Stimulated activated naive CD8-positive, alpha-beta T cell treated with anti-CD3 and anti-CD28 coated beads, Interleukin-15, Interleukin-2, amounts not matched to agents 100 ng/mL and 50 ng/mL, for 24 hours (primary cell): ENCODE data around the gene MLN.

ENCODE experiments used
- H3K27ac Mint-ChIP-seq: one replicate; pipeline ENCODE4 v1.8.0; 2021; ENCODE audit warnings: mild to moderate bottlenecking, mixed read lengths
- H3K27me3 Mint-ChIP-seq: one replicate; pipeline ENCODE4 v1.8.0; 2021; ENCODE audit warnings: mixed read lengths
- H3K36me3 Mint-ChIP-seq: one replicate; pipeline ENCODE4 v1.8.0; 2021; ENCODE audit warnings: low read depth, mixed read lengths
- H3K4me1 Mint-ChIP-seq: one replicate; pipeline ENCODE4 v1.8.0; 2021; ENCODE audit warnings: low read depth, mixed read lengths
- H3K4me3 Mint-ChIP-seq: one replicate; pipeline ENCODE4 v1.8.0; 2021; ENCODE audit warnings: mild to moderate bottlenecking, mixed read lengths
- H3K9me3 Mint-ChIP-seq: one replicate; pipeline ENCODE4 v1.8.0; 2021; ENCODE audit warnings: mixed read lengths

The MLN gene

DNA sequence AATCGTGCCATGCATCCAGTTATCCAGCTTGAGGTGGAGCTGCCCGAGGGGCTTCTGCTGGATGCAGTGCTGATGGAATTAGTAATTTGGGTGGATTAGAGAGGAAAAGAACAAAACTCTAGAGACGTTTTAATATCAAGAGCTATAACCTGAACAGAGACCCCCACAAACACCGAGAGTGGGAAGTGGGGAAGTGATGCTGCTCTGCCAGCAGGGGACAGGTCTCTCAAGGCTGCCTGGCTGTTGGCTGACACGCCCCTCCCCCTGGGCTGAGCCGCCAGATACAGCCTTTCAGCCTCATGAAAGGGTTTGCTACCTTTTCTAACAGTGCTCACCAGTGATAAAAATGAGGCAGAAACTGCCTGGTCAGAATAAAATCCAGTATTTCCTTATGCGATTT is 24.5 kb downstream of the MLN start:
- peaks cover 80% of the 10 kb centered on the region for H3K36me3 Mint-ChIP-seq
- peaks cover 5% of the 10 kb centered on the region for H3K4me1 Mint-ChIP-seq
- H3K27ac Mint-ChIP-seq: no peak overlapping the region
- no peaks in the 10 kb centered on the region for H3K27me3 Mint-ChIP-seq
- H3K9me3 Mint-ChIP-seq: no peaks in the 10 kb centered on the region
- H3K4me3 Mint-ChIP-seq: no peak overlapping the region

DNA sequence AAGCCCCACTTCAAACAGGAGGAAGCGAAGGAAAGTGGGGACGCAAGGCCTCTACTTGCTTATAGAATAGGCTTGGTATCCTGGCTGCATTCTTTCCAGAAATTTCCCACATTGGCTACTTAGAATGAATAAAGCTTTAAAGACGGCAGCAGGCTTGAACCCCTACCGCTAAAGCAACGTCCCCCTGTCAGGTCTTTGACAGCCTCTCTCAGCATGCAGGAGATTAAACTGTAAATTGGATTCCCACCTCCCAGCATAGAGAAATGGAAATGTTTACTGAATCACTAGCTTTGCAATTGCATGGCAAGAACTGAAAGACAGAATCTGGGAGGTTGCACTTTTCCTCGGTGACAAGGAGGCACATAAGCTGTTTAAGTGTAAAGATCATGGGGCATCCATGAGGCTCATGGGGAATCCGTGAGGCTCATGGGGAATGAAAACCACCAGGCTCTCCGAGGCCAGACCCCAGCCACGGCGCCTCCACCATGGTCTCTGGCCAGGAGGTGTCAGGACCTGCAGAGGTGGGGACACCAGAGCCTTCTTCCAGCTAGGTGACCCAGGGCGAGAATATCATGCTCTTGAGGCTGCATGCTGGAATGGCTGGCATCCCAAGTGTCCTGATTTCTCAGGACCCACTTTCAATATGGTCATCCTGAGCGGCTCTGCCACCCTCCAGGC is 25.2 kb downstream of the MLN start:
- Mint-ChIP-seq H3K27ac (no peak overlapping the region), H3K4me3 (no peak overlapping the region), H3K36me3 (peaks cover 73% of the 10 kb centered on the region), H3K9me3 (no peaks in the 10 kb centered on the region), H3K4me1 (no peaks in the 10 kb centered on the region), H3K27me3 (no peaks in the 10 kb centered on the region)

GRCh38 chr6:33777398-33778388 is 26.1 kb downstream of the MLN start:
- Mint-ChIP-seq H3K27me3 (no peaks in the 10 kb centered on the region), H3K9me3 (no peaks in the 10 kb centered on the region), H3K27ac (no peak overlapping the region), H3K4me3 (no peak overlapping the region), H3K36me3 (peaks cover 69% of the 10 kb centered on the region), H3K4me1 (no peaks in the 10 kb centered on the region)

DNA sequence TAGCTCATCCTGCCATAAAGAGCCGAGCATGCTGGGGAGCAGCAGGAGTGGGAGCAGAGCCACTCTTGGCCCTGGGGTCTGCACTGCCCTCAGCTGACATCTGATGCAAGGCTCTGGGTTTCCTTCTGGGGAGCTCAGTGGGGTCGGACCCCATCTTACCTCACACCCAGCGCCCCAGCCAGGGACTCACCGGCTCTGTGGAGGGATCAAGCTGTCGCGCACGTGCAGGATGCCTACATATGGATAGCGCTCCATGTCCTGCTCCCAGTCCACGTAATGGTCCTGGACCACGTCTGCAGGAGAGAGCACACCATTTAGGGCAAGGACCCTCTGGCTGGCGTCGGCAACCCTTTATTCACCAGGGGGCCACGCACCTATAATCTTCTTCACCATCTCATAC is 27.0 kb downstream of the MLN start:
- H3K9me3 Mint-ChIP-seq: no peaks in the 10 kb centered on the region
- H3K27ac Mint-ChIP-seq: no peak overlapping the region
- peaks cover 64% of the 10 kb centered on the region for H3K36me3 Mint-ChIP-seq
- H3K4me3 Mint-ChIP-seq: no peak overlapping the region
- H3K27me3 Mint-ChIP-seq: no peaks in the 10 kb centered on the region
- peaks cover 5% of the 10 kb centered on the region for H3K4me1 Mint-ChIP-seq

DNA sequence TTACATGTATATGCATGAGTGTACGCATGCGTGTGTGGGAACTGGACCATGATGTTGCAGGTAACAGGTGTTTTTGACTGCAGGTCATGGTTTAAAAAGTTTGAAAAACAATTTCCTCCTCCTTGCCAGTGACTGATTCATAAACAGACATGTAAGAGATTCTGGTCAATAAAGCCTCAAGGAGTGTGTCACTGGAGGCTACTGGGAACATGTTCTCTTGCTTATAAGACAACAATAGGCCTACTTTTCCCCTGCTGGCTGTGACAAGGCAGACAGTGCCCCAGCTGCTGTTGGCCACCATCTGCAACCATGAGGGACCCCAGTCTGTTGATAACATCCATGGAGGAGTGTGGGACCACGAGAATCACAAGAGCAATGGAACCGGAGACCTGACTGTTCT is 27.6 kb downstream of the MLN start:
- Mint-ChIP-seq H3K4me3 (no peak overlapping the region), H3K27me3 (no peaks in the 10 kb centered on the region), H3K9me3 (no peaks in the 10 kb centered on the region), H3K4me1 (peaks cover 7% of the 10 kb centered on the region), H3K27ac (no peak overlapping the region), H3K36me3 (peaks cover 62% of the 10 kb centered on the region)

DNA sequence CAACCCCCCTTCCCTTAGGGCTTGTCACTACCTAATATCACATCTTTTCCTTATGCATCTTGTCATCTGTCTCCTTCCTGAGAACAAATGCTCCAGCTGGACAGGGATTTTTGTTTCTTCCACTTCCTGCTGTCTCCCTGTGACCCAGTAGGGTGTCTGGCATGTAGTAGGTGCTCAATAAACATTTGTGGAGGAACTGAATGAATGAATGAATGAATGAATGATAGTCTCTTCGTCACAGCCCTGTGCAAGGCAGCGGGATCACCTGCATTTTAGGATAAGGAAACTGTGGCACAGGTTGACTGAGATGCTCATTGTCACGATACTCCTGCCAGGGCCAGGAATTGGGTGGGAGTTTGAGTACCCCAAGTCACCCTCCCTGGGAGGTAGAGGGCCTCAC is 29.0 kb downstream of the MLN start:
- peaks cover 49% of the 10 kb centered on the region for H3K36me3 Mint-ChIP-seq
- H3K27me3 Mint-ChIP-seq: no peaks in the 10 kb centered on the region

GRCh38 chr6:33772902-33773472 is 30.8 kb downstream of the MLN start:
- H3K36me3 Mint-ChIP-seq: peaks cover 34% of the 10 kb centered on the region
- no peak overlapping the region for H3K27ac Mint-ChIP-seq
- no peaks in the 10 kb centered on the region for H3K27me3 Mint-ChIP-seq
- peaks cover 9% of the 10 kb centered on the region for H3K4me1 Mint-ChIP-seq
- H3K4me3 Mint-ChIP-seq: no peak overlapping the region
- no peaks in the 10 kb centered on the region for H3K9me3 Mint-ChIP-seq

More for the DNA sequence above, 29.0 kb downstream of the MLN start:
- Mint-ChIP-seq H3K27ac (no peak overlapping the region), H3K4me3 (no peak overlapping the region), H3K4me1 (peaks cover 9% of the 10 kb centered on the region), H3K9me3 (no peaks in the 10 kb centered on the region)

DNA sequence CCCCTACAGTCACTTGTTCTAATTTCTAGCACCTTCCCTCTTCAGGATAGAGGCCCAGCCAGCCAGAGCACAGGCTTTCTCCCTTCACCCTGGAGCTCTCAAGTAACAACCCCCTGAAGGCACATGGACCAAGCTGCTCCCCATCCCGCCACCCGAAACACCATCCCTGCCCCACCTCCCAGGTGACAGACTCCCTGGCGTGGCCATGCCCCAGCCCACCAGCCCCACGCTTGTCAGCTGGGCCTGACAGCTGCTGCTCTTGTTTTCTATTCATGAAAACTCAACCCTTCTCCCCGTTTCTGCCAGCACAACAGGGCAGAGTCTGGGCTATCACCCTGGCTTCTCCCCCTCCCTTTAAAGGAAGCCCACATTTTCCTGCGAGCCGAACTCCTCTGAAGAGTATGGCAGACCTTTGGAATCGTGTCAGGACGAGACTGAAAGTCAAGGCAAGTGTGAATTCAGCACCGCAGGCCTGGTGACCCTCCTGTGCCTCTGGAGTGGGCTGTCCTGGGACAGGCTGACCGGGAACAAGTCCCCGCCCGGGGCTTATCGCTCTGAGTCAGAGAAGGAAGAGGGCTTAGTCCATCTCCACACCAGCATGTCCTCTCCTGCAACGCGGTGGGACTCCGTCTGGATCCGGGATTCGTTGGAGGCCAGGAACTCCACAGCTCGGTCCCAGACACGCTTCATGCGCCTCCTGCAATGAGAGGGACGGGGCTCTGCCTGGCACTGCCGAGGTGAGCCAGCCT is 31.5 kb downstream of the MLN start:
- H3K4me1 Mint-ChIP-seq: peaks cover 9% of the 10 kb centered on the region
- no peaks in the 10 kb centered on the region for H3K9me3 Mint-ChIP-seq
- H3K4me3 Mint-ChIP-seq: no peak overlapping the region
- H3K27me3 Mint-ChIP-seq: peaks cover 2% of the 10 kb centered on the region
- H3K36me3 Mint-ChIP-seq: peaks cover 29% of the 10 kb centered on the region
- H3K27ac Mint-ChIP-seq: no peak overlapping the region

DNA sequence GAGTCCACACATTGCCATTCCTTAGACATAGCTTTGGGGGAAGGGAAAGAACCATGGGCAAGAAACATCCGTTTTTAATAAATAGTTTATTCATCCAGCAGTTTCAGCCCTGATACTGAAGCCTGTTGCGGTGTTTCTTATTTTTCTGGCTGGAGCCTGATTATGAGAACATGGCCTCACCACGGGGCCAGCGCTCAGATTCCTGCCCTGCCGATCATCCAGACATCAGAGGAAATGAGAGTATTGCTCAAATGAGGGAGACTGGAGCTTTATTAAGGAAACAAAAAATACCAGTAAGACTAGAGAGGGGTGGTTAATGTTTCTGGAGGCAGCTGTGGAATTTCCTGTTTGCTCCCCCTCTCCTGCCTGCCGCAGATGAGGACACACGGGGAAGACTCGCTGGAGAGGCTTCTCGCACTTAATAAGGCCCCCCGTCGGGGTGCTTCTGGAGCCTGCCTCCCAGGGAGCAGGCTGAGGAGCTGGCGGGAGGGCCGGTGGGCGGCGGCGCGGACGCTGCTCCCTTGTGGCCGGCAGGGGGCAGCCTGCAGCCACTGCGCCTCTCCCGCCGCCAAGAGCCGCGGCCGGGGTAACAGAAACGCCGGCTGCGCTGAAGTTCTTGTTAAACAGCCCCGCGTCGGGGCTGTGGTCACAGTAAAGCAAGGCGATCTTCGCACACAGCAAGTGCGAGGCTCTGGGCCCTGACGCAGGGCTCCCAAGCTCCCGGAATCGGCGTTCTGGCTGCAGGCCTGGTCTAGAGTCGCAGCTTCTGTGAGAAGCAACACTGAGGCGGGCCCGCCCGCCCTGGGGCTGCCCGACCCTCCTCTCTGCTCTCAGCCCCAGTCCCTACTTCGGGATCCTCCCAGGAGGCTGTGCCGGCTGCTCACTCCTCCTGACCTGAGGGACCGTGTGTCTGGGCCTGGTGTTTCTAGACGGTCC is 32.4 kb downstream of the MLN start:
- Mint-ChIP-seq H3K9me3 (no peaks in the 10 kb centered on the region), H3K36me3 (peaks cover 22% of the 10 kb centered on the region), H3K27me3 (peaks cover 5% of the 10 kb centered on the region), H3K4me1 (peaks cover 9% of the 10 kb centered on the region), H3K27ac (no peak overlapping the region), H3K4me3 (no peak overlapping the region)

- Mint-ChIP-seq H3K27ac (no peak overlapping the region), H3K4me3 (no peak overlapping the region), H3K4me1 (peaks cover 9% of the 10 kb centered on the region), H3K27me3 (peaks cover 5% of the 10 kb centered on the region), H3K36me3 (peaks cover 16% of the 10 kb centered on the region), H3K9me3 (no peaks in the 10 kb centered on the region)
These were observed 33.0 kb downstream of the MLN start for GRCh38 chr6:33770833-33771145.

GRCh38 chr6:33770124-33770832 is 33.5 kb downstream of the MLN start:
- no peaks in the 10 kb centered on the region for H3K9me3 Mint-ChIP-seq
- peaks cover 9% of the 10 kb centered on the region for H3K4me1 Mint-ChIP-seq
- H3K27me3 Mint-ChIP-seq: peaks cover 5% of the 10 kb centered on the region
- peaks cover 11% of the 10 kb centered on the region for H3K36me3 Mint-ChIP-seq
- no peak overlapping the region for H3K27ac Mint-ChIP-seq
- no peak overlapping the region for H3K4me3 Mint-ChIP-seq

- Mint-ChIP-seq H3K9me3 (no peaks in the 10 kb centered on the region), H3K27ac (no peak overlapping the region), H3K4me1 (peaks cover 9% of the 10 kb centered on the region)
These were observed 34.5 kb downstream of the MLN start for GRCh38 chr6:33769248-33769821.

DNA sequence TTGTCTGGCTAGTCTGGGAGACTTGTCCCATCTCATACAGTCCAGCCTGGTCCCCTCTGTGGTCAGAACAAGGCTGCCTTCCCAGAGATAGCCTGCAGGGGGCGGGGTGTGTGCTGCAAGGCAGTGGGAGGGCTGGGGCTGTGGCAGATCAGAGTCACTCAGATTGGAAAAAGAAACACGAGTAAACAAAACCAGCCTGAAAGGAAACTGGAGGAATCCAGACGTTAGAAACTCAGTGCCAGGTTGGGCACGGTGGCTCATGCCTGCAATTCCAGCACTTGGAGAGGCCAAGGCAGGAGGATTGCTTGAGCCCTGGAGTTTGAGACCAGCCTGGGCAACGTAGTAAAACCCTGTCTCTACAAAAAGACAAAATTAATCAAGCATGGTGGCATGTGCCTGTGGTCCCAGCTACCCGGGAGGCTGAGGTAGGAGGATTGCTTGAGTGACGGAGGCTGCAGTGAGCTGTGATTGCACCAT is 35.1 kb downstream of the MLN start:
- peaks cover 5% of the 10 kb centered on the region for H3K27me3 Mint-ChIP-seq
- no peak overlapping the region for H3K27ac Mint-ChIP-seq
- H3K4me3 Mint-ChIP-seq: no peak overlapping the region
- peaks cover 5% of the 10 kb centered on the region for H3K36me3 Mint-ChIP-seq
- H3K9me3 Mint-ChIP-seq: no peaks in the 10 kb centered on the region
- peaks cover 9% of the 10 kb centered on the region for H3K4me1 Mint-ChIP-seq

More at GRCh38 chr6:33769248-33769821, 34.5 kb downstream of the MLN start:
- H3K4me3 Mint-ChIP-seq: no peak overlapping the region
- peaks cover 5% of the 10 kb centered on the region for H3K27me3 Mint-ChIP-seq
- H3K36me3 Mint-ChIP-seq: peaks cover 5% of the 10 kb centered on the region
